Measurements from ENCODE around the gene ABCB9. TPM values are rescaled to one million over a fixed set of nuclear protein-coding genes. Genes with fewer than 3 reads are reported as not detected.

ABCB9 gene
- total RNA-seq, 1 experiment from 2014 or later = 4.6 TPM

- H3K4me1 Mint-ChIP-seq = peaks cover 19 to 38% of the 10 kb centered on the region in 2 experiments
- Histone ChIP-seq H3K14ac (ENCODE audit: insufficient read depth, low read length) (no peak overlapping the region), H2BK12ac (ENCODE audit: insufficient read length, low read depth, low read length) (no peak overlapping the region), H4K91ac (ENCODE audit: insufficient read length, low read depth, low read length) (no peak overlapping the region), H3K9me3 (ENCODE audit: control insufficient read depth, low read depth, low read length) (no peaks in the 10 kb centered on the region), H3K27ac (ENCODE audit: insufficient read length, low read depth, low read length) (no peak overlapping the region), H2AK5ac (ENCODE audit: insufficient read length, low read length) (no peak overlapping the region), H3K27me3 (ENCODE audit: insufficient read depth, low read length) (no peaks in the 10 kb centered on the region), H3T11ph (ENCODE audit: low read length) (no peak overlapping the region), H3K9ac (ENCODE audit: extremely low read depth, insufficient read length, low read length) (no peak overlapping the region), H3K56ac (ENCODE audit: insufficient read length, low read depth, low read length) (no peak overlapping the region), H3K4ac (ENCODE audit: low read depth, low read length) (no peak overlapping the region), H3K23ac (ENCODE audit: insufficient read length, low read depth, low read length) (no peak overlapping the region), H4K5ac (ENCODE audit: insufficient read length, low read depth, low read length) (no peak overlapping the region), H2BK5ac (ENCODE audit: insufficient read length, low read length) (no peak overlapping the region), H4K8ac (replicated peaks; ENCODE audit: insufficient read length, low read depth, low read length) (no peak overlapping the region), H2BK120ac (ENCODE audit: low read depth, low read length, poor library complexity, severe bottlenecking) (no peak overlapping the region), H3K18ac (ENCODE audit: insufficient read length, low read depth, low read length) (no peak overlapping the region), H2AFZ (ENCODE audit: low read length) (no peak overlapping the region), H3K23me2 (ENCODE audit: insufficient read length, low read depth, low read length, poor library complexity, severe bottlenecking) (peaks cover 20% of the 10 kb centered on the region), H3K4me2 (ENCODE audit: insufficient read depth, insufficient read length, low read length) (peak overlapping the region; percentile 79), H4K20me1 (ENCODE audit: control insufficient read depth, insufficient read depth, insufficient read length) (no peaks in the 10 kb centered on the region), H3K79me2 (ENCODE audit: insufficient read depth, low read length) (no peaks in the 10 kb centered on the region), H3K4me1 (ENCODE audit: insufficient read depth, low read length) (peaks cover 8% of the 10 kb centered on the region; the same call in 1 of the 2 replicates), H3K79me1 (ENCODE audit: insufficient read depth, low read depth, low read length, poor library complexity, severe bottlenecking) (no peaks in the 10 kb centered on the region), H2BK15ac (ENCODE audit: low read depth, low read length) (no peak overlapping the region), H2BK20ac (ENCODE audit: low read depth, low read length, poor library complexity, severe bottlenecking) (no peak overlapping the region)
- DNase-seq = no peak
- no peak overlapping the region for H3K27ac Mint-ChIP-seq
- no peaks in the 10 kb centered on the region for H3K9me3 Mint-ChIP-seq
- no CpG with 5 or more reads among the region's 28 CpGs for WGBS (ENCODE audit: extremely low coverage, insufficient read length, low lambda C conversion rate)
- H3K27me3 Mint-ChIP-seq (ENCODE audit: low read depth) = no peaks in the 10 kb centered on the region
- peak overlapping the region; percentile 88 to 93 for H3K4me3 Mint-ChIP-seq
- H3K36me3 Mint-ChIP-seq (ENCODE audit: insufficient read depth in 1 of 3, low read depth in 3 of 3) = peaks cover 0 to 20% (median 8%) of the 10 kb centered on the region in 3 experiments; a peak in 4 of 7 replicates
- no peak for TF ChIP-seq CTCF (conservative IDR thresholded peaks at IDR 0.05)
These were observed 13.0 kb upstream of the ABCB9 start for GRCh38 chr12:122979001-122979907.
